NCI-H526 (cell line): ENCODE measurements around the gene CRIP2.

Experiments
- DNase-seq, 2 experiments: peaks; one replicate each; lab custom pipeline; 2025; lab: John Stamatoyannopoulos, UW

Gene CRIP2

GRCh38 chr14:105476831-105477659 is 2.4 kb downstream of the CRIP2 start:
- no peak for DNase-seq

- peak in 1 of 2 experiments; percentile 56 for DNase-seq
Measured at GRCh38 chr14:105477660-105478397, 3.2 kb downstream of the CRIP2 start.

GRCh38 chr14:105478398-105479251 is 4.0 kb downstream of the CRIP2 start:
- peak in 1 of 2 experiments; percentile 64 for DNase-seq

DNA sequence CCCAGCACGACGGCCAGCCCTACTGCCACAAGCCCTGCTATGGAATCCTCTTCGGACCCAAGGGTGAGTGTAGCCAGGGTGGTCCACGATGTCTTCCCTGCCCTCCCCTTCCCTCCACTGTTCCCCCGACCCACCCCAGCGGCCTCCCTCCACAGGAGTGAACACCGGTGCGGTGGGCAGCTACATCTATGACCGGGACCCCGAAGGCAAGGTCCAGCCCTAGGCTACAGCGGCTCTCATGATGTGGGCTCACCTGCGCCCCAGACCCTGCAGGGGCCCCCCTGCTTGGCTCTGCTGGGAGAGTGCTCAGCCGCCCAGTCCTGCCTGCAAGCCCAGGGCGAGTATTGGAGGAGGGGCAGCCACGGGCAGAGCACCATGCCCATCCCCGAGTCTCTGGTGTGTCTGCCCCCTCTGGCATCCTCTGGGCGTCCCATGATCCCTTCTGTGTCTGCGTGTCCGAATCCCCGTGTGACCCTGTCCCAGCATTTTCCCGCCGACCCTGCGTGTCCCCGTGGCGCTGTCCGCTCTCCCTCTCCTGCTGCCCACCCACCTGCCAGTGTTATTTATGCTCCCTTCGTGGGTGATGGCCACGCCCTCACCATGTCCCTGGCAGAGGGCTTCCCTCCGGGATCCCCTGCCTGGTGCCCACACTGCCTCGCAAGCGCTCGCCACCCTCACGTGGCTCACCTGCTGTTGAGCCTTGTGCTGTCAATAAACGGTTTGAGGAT is 5.0 kb downstream of the CRIP2 start:
- DNase-seq: peak; percentile 42 to 72

DNA sequence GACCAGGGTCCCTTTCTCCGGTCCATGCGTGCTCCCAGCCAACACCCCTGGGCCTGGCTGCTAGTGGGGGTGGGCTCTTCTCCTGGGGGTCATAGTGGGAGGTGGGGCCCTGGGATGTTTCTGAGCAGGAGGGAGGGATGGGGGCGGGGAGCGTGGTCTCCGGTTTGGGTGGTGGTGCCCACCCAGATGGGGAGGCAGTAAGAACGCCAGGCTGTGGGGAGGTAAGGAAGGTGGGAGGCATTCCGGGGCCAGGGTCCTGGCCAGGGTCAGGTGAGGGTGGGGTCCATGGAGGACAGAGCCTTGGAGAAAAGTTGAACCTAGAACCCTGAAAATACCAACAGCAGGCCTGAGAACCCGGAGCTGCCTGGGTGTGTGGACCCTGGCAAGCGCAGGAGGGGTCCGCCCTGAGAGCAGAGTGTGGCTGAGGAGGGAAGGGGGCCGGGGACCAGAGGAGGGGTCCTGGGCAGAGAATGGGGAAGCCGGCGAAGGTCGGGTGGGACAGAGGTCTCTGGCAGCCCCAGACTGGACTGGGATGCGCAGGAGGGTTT is 5.7 kb downstream of the CRIP2 start:
- DNase-seq: no peak

DNA sequence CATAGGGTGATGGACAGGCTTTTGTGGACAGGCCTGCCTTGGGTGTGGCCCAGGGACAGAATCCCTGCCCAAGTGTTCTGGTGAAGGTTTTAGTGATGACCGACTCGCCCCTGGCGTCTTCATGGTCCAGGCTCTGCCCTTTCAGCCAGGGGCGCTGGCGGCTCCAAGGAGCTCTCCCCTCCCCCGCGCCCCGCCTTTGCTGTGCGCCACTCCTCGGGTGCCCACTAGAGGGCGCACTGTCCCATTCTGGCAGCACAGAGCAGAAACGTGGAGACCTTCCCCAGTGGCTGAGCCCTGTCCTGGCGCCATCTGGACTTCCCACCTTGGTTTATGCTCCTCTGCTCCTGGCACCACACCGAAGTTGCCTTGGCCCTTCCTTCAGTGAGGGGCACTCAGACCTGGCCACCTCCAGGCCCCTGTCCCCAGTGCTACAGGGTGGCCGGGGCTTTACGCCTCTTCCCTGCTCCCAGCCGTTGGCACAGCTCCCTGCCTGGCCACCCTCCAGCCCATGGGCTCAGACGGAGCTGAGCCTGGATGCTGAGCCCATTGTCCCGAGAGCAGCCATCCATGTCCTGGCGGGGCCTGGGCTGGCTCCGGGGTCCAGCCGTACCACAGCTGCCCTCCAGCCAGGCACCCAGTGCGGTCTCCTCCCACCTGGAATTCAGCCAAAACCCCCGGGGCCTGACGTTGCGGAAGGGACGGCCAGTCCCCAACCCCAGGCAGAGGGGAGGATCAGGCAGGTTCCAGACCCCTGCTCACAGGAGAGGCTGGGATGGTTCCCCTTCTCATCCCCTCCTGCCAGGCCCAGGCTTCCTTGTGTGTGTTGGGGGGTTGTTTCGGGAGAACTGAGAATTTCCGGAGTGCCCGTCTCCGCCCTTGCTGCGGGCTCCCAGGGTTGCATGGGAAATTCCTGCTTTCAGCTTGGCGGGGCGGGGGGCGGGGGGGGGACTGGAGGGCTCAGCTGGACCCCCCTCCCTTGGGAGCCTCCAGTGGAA is 6.5 kb downstream of the CRIP2 start:
- peak; percentile 73 to 86 for DNase-seq

- peak; percentile 85 to 89 for DNase-seq
Measured at GRCh38 chr14:105481886-105482457, 7.4 kb downstream of the CRIP2 start.

DNA sequence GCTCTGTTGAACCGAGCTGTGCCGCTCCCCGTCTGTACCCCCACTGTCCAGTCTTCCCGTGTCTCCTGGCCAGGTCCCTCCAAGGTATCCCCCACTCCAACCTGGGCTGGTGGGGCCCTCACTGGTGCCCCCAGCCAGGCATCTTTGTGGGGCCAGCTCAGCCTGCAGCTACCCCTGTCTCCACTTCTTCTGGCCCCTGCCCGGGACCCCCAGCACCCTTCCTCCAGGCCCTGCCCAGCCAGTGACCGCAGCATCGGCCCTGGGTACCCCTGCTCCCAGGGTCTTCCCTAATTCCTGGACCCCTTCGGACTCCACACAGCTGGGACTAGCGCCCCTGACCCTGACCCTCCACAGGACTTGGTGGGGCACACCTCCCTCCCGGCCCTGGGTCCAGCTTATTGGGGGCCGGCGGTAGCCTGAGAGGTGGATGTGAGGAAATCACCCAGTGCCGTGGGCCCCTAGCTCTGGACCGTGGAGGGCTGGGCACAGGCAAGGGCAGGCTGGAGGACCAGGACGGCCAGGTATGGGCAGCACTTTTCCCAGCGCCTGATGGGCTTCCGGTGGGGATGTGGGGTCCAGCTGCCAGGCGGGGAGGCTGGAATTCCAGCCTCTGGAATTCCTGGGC is 8.0 kb downstream of the CRIP2 start:
- no peak for DNase-seq

- DNase-seq: peak in 1 of 2 experiments; percentile 39
Measured at GRCh38 chr14:105483300-105484068, 8.9 kb downstream of the CRIP2 start.

DNA sequence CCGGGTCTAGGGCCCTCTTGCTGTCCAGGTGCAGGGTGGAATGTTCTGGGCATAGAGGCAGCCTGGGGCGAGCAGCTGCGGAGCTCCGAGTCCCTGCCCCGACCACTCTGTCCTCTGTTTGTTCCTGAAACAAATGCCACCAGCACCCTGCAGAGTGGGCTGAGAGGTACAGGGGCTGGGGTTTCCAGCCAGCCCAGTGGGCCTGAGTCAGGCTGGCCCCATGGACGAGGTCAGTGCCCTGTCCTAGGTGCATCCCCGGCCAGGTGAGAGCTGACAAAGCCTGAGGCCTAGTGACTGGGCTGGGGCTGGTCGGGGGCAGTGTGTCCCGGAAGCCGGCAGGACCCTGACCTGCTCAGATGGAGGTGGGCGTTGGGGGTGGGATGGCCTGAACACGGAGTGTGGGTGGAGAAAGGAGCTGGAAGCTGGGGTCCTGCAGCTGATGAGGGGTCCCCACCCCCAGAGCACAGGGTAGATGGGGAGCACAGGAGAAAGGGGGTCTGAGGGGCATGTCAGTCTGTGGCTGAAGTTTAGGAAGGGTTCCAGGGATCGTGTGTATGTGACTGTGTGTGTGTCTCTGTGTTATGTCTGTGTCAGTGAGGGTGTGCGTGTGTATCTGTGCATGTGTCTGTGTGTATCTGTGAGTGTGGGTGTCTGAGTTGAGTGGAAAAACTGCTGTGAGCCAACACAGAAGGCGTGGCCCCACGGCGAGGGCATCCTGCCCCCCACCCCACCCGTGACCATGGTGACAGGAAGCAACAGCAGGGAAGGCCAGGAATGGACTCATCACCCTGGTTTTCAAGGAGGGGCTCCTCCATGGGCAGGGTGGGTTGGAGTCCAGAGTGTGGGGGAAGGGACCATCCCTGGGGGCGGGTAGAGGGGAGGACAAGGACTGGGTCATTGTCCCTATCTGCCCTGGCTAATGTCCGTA is 9.7 kb downstream of the CRIP2 start:
- no peak for DNase-seq

- no peak for DNase-seq
Measured at GRCh38 chr14:105484997-105485393, 10.4 kb downstream of the CRIP2 start.

- peak; percentile 65 to 89 for DNase-seq
Measured at GRCh38 chr14:105485739-105486162, 11.1 kb downstream of the CRIP2 start.

GRCh38 chr14:105486163-105486973 is 11.7 kb downstream of the CRIP2 start, which contains the start of gene CRIP1:
Gene CRIP1, plus strand, starts transcription at chr14:105486886. Its CDS starts 374 bp downstream, at chr14:105487260.
- peak in 1 of 2 experiments; percentile 75 for DNase-seq

DNA sequence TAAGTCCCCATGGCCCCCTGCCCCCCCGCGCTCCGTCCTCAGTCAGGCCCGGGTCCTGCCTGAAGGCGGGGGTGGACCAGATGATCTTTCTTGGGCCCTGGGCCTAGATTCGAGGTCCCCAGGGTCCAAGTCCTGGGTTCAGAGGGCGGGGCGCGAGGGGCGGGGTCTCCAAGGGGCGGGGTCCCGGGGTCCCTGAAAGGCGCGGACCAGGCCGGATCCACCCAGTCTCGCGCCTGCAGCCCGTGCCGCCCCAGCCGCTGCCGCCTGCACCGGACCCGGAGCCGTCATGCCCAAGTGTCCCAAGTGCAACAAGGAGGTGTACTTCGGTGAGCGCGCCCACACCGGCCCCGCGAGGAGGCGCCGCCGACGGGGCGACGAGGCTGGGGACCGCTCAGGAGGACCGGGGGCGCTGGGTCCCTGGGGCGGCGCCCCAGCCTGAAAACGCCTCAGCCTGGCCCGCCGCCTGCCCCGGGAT is 12.4 kb downstream of the CRIP2 start:
- peak in 1 of 2 experiments; percentile 75 for DNase-seq

GRCh38 chr14:105487449-105487985 is 12.9 kb downstream of the CRIP2 start:
- no peak for DNase-seq
